Stimulated activated CD4-positive, alpha-beta T cell treated with anti-CD3 and anti-CD28 coated beads, TNF-alpha, amount 100 ng/mL, for 24 hours (primary cell): ENCODE measurements around the gene MAGOHB.

Experiments used
- DNase-seq, 3 experiments: peaks; one replicate each; pipeline ENCODE4 v3.0.0-alpha.2; 2020; ENCODE audit warnings: low read depth in 3 of 3

The MAGOHB gene

DNA sequence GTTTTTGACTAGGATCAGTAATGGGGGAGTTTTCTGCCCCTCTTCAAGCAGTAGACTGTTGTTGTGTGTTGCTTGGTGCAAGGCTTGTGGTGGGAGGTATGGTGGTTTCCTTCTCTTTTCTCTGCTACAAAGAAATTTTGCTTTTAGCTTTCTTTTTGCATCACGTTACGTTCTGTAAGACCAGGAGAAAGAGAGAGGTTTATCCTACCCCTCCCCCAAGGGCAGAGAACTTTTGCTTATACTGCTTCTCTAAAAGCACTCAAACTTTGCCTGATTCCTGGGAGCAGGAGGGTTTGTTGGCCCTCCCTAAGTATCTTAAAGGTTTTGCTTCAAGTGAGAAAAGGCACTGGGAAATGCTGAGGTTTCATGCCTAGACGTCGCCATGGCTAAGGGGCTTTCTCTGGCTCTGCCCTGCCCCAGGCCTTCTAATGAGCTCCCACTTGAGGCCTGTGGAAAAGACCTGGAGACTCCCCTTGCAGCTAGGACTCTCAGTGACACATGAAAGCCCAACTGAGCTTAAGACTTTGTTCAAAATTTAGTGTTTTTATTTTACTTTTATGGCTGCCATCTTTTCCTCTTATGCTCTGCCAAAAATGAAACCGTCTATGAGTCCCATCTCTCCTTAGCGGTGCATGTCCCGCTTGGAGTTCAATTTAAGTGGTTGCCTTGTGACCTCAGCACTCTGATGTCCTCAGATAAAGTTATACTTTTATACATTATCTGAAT, 58.5 kb downstream of the MAGOHB start:
- no peak for DNase-seq

- no peak for DNase-seq
Measured at GRCh38 chr12:10554228-10554755, 59.1 kb downstream of the MAGOHB start.
